ENCODE measurements around the gene ITIH5. TPM values are rescaled to one million over a fixed set of nuclear protein-coding genes. Genes with fewer than 3 reads are reported as not detected.
A peak's percentile ranks its signal among the peaks of the same experiment; 100 is the strongest.
"Not testable (repeated sequence)": the region's sequence is repeated elsewhere in the genome, so short reads cannot be mapped to it uniquely, and the experiment has no call there.

The ITIH5 gene
- total RNA-seq, 1 donor from 2014 or later: 4.0 TPM

GRCh38 chr10:7697426-7697825 lies 30.7 kb upstream of the ITIH5 start:
- peaks cover 9% of the 10 kb centered on the region for H3K27me3 Mint-ChIP-seq (ENCODE audit: low read depth, unreplicated experiment)
- Histone ChIP-seq H2AFZ (ENCODE audit: low read depth, low read length) (no peak overlapping the region), H3K27me3 (ENCODE audit: insufficient read depth, low read length) (no peaks in the 10 kb centered on the region)

GRCh38 chr10:7696545-7696944 lies 29.8 kb upstream of the ITIH5 start:
- H2AFZ ChIP-seq (ENCODE audit: low read depth, low read length): no peak overlapping the region
- H3K4me1 ChIP-seq (ENCODE audit: insufficient read depth, low read length): no peaks in the 10 kb centered on the region
- no peak overlapping the region for H3K27ac ChIP-seq (ENCODE audit: low read depth, low read length)
- Mint-ChIP-seq H3K9me3 (ENCODE audit: unreplicated experiment) (peaks cover 11% of the 10 kb centered on the region), H3K4me3 (ENCODE audit: unreplicated experiment) (no peak overlapping the region), H3K27me3 (ENCODE audit: low read depth, unreplicated experiment) (peaks cover 7% of the 10 kb centered on the region), H3K27ac (ENCODE audit: unreplicated experiment) (no peak overlapping the region), H3K36me3 (ENCODE audit: low read depth, unreplicated experiment) (peaks cover under 1% of the 10 kb centered on the region), H3K4me1 (ENCODE audit: low read depth, unreplicated experiment) (no peaks in the 10 kb centered on the region)
- no peaks in the 10 kb centered on the region for H3K79me2 ChIP-seq (ENCODE audit: insufficient read depth, low read length)
- FAIRE-seq (no peak), DNase-seq (ENCODE audit: low read depth) (peak; percentile 17)
- H3K4me2 ChIP-seq (ENCODE audit: low read length): no peak overlapping the region
- H3K36me3 ChIP-seq (ENCODE audit: insufficient read depth, low read length): no peaks in the 10 kb centered on the region
- no peak for TF ChIP-seq CTCF (IDR thresholded peaks at IDR 0.05; ENCODE audit: insufficient read depth, low read depth, low read length)
- TF ChIP-seq EZH2 (IDR thresholded peaks at IDR 0.05; ENCODE audit: insufficient read depth, low read length): no peak
- no peaks in the 10 kb centered on the region for H3K9me3 ChIP-seq (ENCODE audit: insufficient read depth, low read depth, low read length)
- no peak overlapping the region for H3K4me3 ChIP-seq (ENCODE audit: insufficient read depth, low read depth, low read length)
- H3K27me3 ChIP-seq (ENCODE audit: insufficient read depth, low read length): no peaks in the 10 kb centered on the region
- no peaks in the 10 kb centered on the region for H4K20me1 ChIP-seq (ENCODE audit: insufficient read depth, low read length)
- no peak overlapping the region for H3K9ac ChIP-seq (ENCODE audit: low read length)

More at GRCh38 chr10:7697426-7697825, 30.7 kb upstream of the ITIH5 start:
- no peaks in the 10 kb centered on the region for H3K36me3 Mint-ChIP-seq (ENCODE audit: low read depth, unreplicated experiment)
- H3K4me3 Mint-ChIP-seq (ENCODE audit: unreplicated experiment): no peak overlapping the region
- H3K9me3 ChIP-seq (ENCODE audit: insufficient read depth, low read depth, low read length): no peaks in the 10 kb centered on the region
- H3K4me1 Mint-ChIP-seq (ENCODE audit: low read depth, unreplicated experiment): no peaks in the 10 kb centered on the region
- peaks cover 6% of the 10 kb centered on the region for H3K9me3 Mint-ChIP-seq (ENCODE audit: unreplicated experiment)
- no peak overlapping the region for H3K4me3 ChIP-seq (ENCODE audit: insufficient read depth, low read depth, low read length)
- H3K4me1 ChIP-seq (ENCODE audit: insufficient read depth, low read length): no peaks in the 10 kb centered on the region
- no peak for TF ChIP-seq CTCF (IDR thresholded peaks at IDR 0.05; ENCODE audit: insufficient read depth, low read depth, low read length)
- TF ChIP-seq EZH2 (IDR thresholded peaks at IDR 0.05; ENCODE audit: insufficient read depth, low read length): no peak
- no peak overlapping the region for H3K9ac ChIP-seq (ENCODE audit: low read length)
- DNase-seq (ENCODE audit: low read depth): no peak
- no peak for FAIRE-seq
- H3K79me2 ChIP-seq (ENCODE audit: insufficient read depth, low read length): no peaks in the 10 kb centered on the region
- no peak overlapping the region for H3K27ac Mint-ChIP-seq (ENCODE audit: unreplicated experiment)
- H3K27ac ChIP-seq (ENCODE audit: low read depth, low read length): no peak overlapping the region
- H3K36me3 ChIP-seq (ENCODE audit: insufficient read depth, low read length): no peaks in the 10 kb centered on the region
- H3K4me2 ChIP-seq (ENCODE audit: low read length): no peak overlapping the region
- H4K20me1 ChIP-seq (ENCODE audit: insufficient read depth, low read length): no peaks in the 10 kb centered on the region

- not testable (repeated sequence) for H3K4me1 Mint-ChIP-seq (ENCODE audit: low read depth, unreplicated experiment); H3K36me3 Mint-ChIP-seq (ENCODE audit: low read depth, unreplicated experiment); H2AFZ ChIP-seq (ENCODE audit: low read depth, low read length); DNase-seq (ENCODE audit: low read depth); H3K4me3 ChIP-seq (ENCODE audit: insufficient read depth, low read depth, low read length); H4K20me1 ChIP-seq (ENCODE audit: insufficient read depth, low read length); H3K27ac Mint-ChIP-seq (ENCODE audit: unreplicated experiment); H3K9me3 ChIP-seq (ENCODE audit: insufficient read depth, low read depth, low read length); H3K4me1 ChIP-seq (ENCODE audit: insufficient read depth, low read length); H3K4me2 ChIP-seq (ENCODE audit: low read length); H3K79me2 ChIP-seq (ENCODE audit: insufficient read depth, low read length); H3K36me3 ChIP-seq (ENCODE audit: insufficient read depth, low read length); H3K27me3 ChIP-seq (ENCODE audit: insufficient read depth, low read length); H3K4me3 Mint-ChIP-seq (ENCODE audit: unreplicated experiment); H3K27ac ChIP-seq (ENCODE audit: low read depth, low read length); H3K9ac ChIP-seq (ENCODE audit: low read length); FAIRE-seq; H3K27me3 Mint-ChIP-seq (ENCODE audit: low read depth, unreplicated experiment)
- peaks cover 19% of the 10 kb centered on the region for H3K9me3 Mint-ChIP-seq (ENCODE audit: unreplicated experiment)
Observed at GRCh38 chr10:7693194-7693593, 26.4 kb upstream of the ITIH5 start.

GRCh38 chr10:7692368-7692767 lies 25.6 kb upstream of the ITIH5 start:
- FAIRE-seq; H3K4me3 ChIP-seq (ENCODE audit: insufficient read depth, low read depth, low read length); H3K4me3 Mint-ChIP-seq (ENCODE audit: unreplicated experiment): not testable (repeated sequence)

GRCh38 chr10:7690885-7691597 lies 24.3 kb upstream of the ITIH5 start:
- H3K4me3 Mint-ChIP-seq (ENCODE audit: unreplicated experiment); H3K27ac ChIP-seq (ENCODE audit: low read depth, low read length); H3K27ac Mint-ChIP-seq (ENCODE audit: unreplicated experiment); H3K4me2 ChIP-seq (ENCODE audit: low read length); H3K27me3 ChIP-seq (ENCODE audit: insufficient read depth, low read length); H3K9ac ChIP-seq (ENCODE audit: low read length); H3K4me1 Mint-ChIP-seq (ENCODE audit: low read depth, unreplicated experiment); H3K4me3 ChIP-seq (ENCODE audit: insufficient read depth, low read depth, low read length); DNase-seq (ENCODE audit: low read depth); H3K36me3 Mint-ChIP-seq (ENCODE audit: low read depth, unreplicated experiment); H3K9me3 ChIP-seq (ENCODE audit: insufficient read depth, low read depth, low read length); H2AFZ ChIP-seq (ENCODE audit: low read depth, low read length); FAIRE-seq; H3K27me3 Mint-ChIP-seq (ENCODE audit: low read depth, unreplicated experiment); H3K79me2 ChIP-seq (ENCODE audit: insufficient read depth, low read length); H4K20me1 ChIP-seq (ENCODE audit: insufficient read depth, low read length); H3K36me3 ChIP-seq (ENCODE audit: insufficient read depth, low read length); H3K4me1 ChIP-seq (ENCODE audit: insufficient read depth, low read length): not testable (repeated sequence)
- peaks cover 19% of the 10 kb centered on the region for H3K9me3 Mint-ChIP-seq (ENCODE audit: unreplicated experiment)

More at GRCh38 chr10:7692368-7692767, 25.6 kb upstream of the ITIH5 start:
- H3K4me2 ChIP-seq (ENCODE audit: low read length); H3K79me2 ChIP-seq (ENCODE audit: insufficient read depth, low read length); H3K36me3 ChIP-seq (ENCODE audit: insufficient read depth, low read length); H3K36me3 Mint-ChIP-seq (ENCODE audit: low read depth, unreplicated experiment); DNase-seq (ENCODE audit: low read depth); H3K27me3 ChIP-seq (ENCODE audit: insufficient read depth, low read length); H3K27ac Mint-ChIP-seq (ENCODE audit: unreplicated experiment); H3K4me1 Mint-ChIP-seq (ENCODE audit: low read depth, unreplicated experiment); H3K9ac ChIP-seq (ENCODE audit: low read length); H2AFZ ChIP-seq (ENCODE audit: low read depth, low read length); H3K27ac ChIP-seq (ENCODE audit: low read depth, low read length); H3K27me3 Mint-ChIP-seq (ENCODE audit: low read depth, unreplicated experiment); H3K9me3 ChIP-seq (ENCODE audit: insufficient read depth, low read depth, low read length); H4K20me1 ChIP-seq (ENCODE audit: insufficient read depth, low read length); H3K4me1 ChIP-seq (ENCODE audit: insufficient read depth, low read length): not testable (repeated sequence)
- peaks cover 19% of the 10 kb centered on the region for H3K9me3 Mint-ChIP-seq (ENCODE audit: unreplicated experiment)
